Spleen (tissue), 7 donors: ENCODE results near the gene REG3G.

Experiments
- POLR2A ChIP-seq, 3 donors: fragments of 450-650 bp; IDR thresholded peaks; one replicate each; pipeline ENCODE4 v1.5.1; 2017; ENCODE audit warnings: antibody characterized with exemption in 3 of 3, mild to moderate bottlenecking in 1 of 3
- TF ChIP-seq, protein P1 (sequence below), 11 experiments: fragments of 200-600 bp in 7 of 11; fragments of 450-650 bp in 4 of 11; sonication (generic) in 4 of 11; IDR thresholded peaks in 8 of 11; conservative IDR thresholded peaks in 3 of 11; 1 replicate in 7 of 11; 2 replicates in 4 of 11; pipeline versions ENCODE4 v1.4.0 to v1.8.0; 2016 to 2021; ENCODE audit warnings: antibody characterized with exemption in 11 of 11, inconsistent platforms in 4 of 11, mild to moderate bottlenecking in 1 of 11
- donor health status: DM: no; HTN: no; CAD: no; lungs with moderate emphysema.
- donor health status: DM: no; HTN: no; CAD: no.
- donor health status: DM: no; HTN: no; CAD: no.

- TF ChIP-seq, protein P1, sequence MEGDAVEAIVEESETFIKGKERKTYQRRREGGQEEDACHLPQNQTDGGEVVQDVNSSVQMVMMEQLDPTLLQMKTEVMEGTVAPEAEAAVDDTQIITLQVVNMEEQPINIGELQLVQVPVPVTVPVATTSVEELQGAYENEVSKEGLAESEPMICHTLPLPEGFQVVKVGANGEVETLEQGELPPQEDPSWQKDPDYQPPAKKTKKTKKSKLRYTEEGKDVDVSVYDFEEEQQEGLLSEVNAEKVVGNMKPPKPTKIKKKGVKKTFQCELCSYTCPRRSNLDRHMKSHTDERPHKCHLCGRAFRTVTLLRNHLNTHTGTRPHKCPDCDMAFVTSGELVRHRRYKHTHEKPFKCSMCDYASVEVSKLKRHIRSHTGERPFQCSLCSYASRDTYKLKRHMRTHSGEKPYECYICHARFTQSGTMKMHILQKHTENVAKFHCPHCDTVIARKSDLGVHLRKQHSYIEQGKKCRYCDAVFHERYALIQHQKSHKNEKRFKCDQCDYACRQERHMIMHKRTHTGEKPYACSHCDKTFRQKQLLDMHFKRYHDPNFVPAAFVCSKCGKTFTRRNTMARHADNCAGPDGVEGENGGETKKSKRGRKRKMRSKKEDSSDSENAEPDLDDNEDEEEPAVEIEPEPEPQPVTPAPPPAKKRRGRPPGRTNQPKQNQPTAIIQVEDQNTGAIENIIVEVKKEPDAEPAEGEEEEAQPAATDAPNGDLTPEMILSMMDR (IDR thresholded peaks at IDR 0.05 in 8 of 11, conservative IDR thresholded peaks at IDR 0.05 in 3 of 11): no peak
- TF ChIP-seq POLR2A (IDR thresholded peaks at IDR 0.05): no peak
Observed at GRCh38 chr2:79039944-79040343, 14.4 kb downstream of the REG3G start.
